ENCODE measurements around the gene MID1. TPM values are rescaled to one million over a fixed set of nuclear protein-coding genes. Genes with fewer than 3 reads are reported as not detected.

The MID1 gene
- total and polyA plus RNA-seq, 9 of the 15 experiments (the other 6 are each of a cell fraction or from before 2014, with no cell fraction given), result 0.07 to 0.54 (median 0.33) TPM

- in situ Hi-C loops (cut with MboI), result no loop called here
- Histone ChIP-seq H3K4me3 (no peak overlapping the region), H3K36me3 (ENCODE audit: control insufficient read depth, insufficient read depth, low read length) (no peaks in the 10 kb centered on the region), H3K9me1 (ENCODE audit: control insufficient read depth, insufficient read depth, low read length) (no peaks in the 10 kb centered on the region), H3K9ac (ENCODE audit: insufficient read depth in 1 of 2, low read depth in 2 of 2, low read length in 2 of 2) (no peak overlapping the region), H2AFZ (ENCODE audit: low read depth, low read length) (no peak overlapping the region), H3K27me3 (ENCODE audit: control insufficient read depth in 2 of 2, insufficient read depth in 2 of 2, low read length in 2 of 2) (no peaks in the 10 kb centered on the region), H3K4me2 (ENCODE audit: insufficient read depth, low read length) (no peak overlapping the region), H3K27ac (ENCODE audit: extremely low read depth, low read depth, low read length) (no peak overlapping the region), H3K79me2 (ENCODE audit: control insufficient read depth, insufficient read depth, low read length) (no peaks in the 10 kb centered on the region), H4K20me1 (replicated peaks; ENCODE audit: control insufficient read depth, insufficient read depth, low read length) (no peaks in the 10 kb centered on the region), H3K9me3 (replicated peaks; ENCODE audit: control insufficient read depth, insufficient read depth, low read depth, low read length) (no peaks in the 10 kb centered on the region), H3K4me1 (replicated peaks in 1 of 2; ENCODE audit: control insufficient read depth in 2 of 2, insufficient read depth in 2 of 2, low read length in 2 of 2) (no peaks in the 10 kb centered on the region)
- ATAC-seq (no peak), DNase-seq (ENCODE audit: extremely low read depth in 1 of 4, low spot score in 3 of 4) (no peak), FAIRE-seq (no peak)
- ChIA-PET POLR2A (no interaction called here), CTCF (ENCODE audit: low intra/inter-chr PET ratio) (interaction anchor here (0.6 kb wide), 1 partner anchor 24 kb away, joined by 3 read pairs; no protein-coding TSS in a partner anchor)
- BruUV-seq (replicated peaks), result no TSS peak
- no peak for TF ChIP-seq PHB (CRISPR knock-in tag; IDR thresholded peaks at IDR 0.05)
- TF ChIP-seq MLX (CRISPR knock-in tag; conservative IDR thresholded peaks at IDR 0.05), result no peak
- TF ChIP-seq RBM22 (IDR thresholded peaks at IDR 0.05; ENCODE audit: low read depth, low read length, poor library complexity, severe bottlenecking), result no peak
- no peak for TF ChIP-seq HBP1 (CRISPR knock-in tag; IDR thresholded peaks at IDR 0.05)
- TF ChIP-seq ZNF707 (CRISPR knock-in tag; conservative IDR thresholded peaks at IDR 0.05), result no peak
- TF ChIP-seq ZZZ3 (IDR thresholded peaks at IDR 0.05), result no peak
- TF ChIP-seq ZNF778 (CRISPR knock-in tag; IDR thresholded peaks at IDR 0.05), result no peak
- no peak for TF ChIP-seq ILF3 (IDR thresholded peaks at IDR 0.05; ENCODE audit: borderline replicate concordance)
- TF ChIP-seq ZNF277 (CRISPR knock-in tag; IDR thresholded peaks at IDR 0.05; ENCODE audit: borderline replicate concordance), result no peak
- TF ChIP-seq ZBTB43 (CRISPR knock-in tag; IDR thresholded peaks at IDR 0.05), result no peak
- TF ChIP-seq PHB2 (IDR thresholded peaks at IDR 0.05; ENCODE audit: low read depth), result no peak
- TF ChIP-seq IRF2 (CRISPR knock-in tag; IDR thresholded peaks at IDR 0.05), result no peak
- TF ChIP-seq NFE2 (IDR thresholded peaks at IDR 0.05; ENCODE audit: low read depth), result no peak
- no peak for TF ChIP-seq GTF3C2 (IDR thresholded peaks at IDR 0.05; ENCODE audit: borderline replicate concordance, extremely low read depth, insufficient read length)
- intact Hi-C loops (cut with micrococcal nuclease), result no loop called here
Observed at GRCh38 chrX:10519761-10520160, 100.6 kb downstream of the MID1 start.
